ENCODE measurements around the gene C12orf56. TPM values are rescaled to one million over a fixed set of nuclear protein-coding genes. Genes with fewer than 3 reads are reported as not detected.

The C12orf56 gene
- total and polyA plus RNA-seq, 9 of the 15 experiments (the other 6 are each of a cell fraction or from before 2014, with no cell fraction given): 0.40 to 4.8 (median 1.2) TPM

DNA sequence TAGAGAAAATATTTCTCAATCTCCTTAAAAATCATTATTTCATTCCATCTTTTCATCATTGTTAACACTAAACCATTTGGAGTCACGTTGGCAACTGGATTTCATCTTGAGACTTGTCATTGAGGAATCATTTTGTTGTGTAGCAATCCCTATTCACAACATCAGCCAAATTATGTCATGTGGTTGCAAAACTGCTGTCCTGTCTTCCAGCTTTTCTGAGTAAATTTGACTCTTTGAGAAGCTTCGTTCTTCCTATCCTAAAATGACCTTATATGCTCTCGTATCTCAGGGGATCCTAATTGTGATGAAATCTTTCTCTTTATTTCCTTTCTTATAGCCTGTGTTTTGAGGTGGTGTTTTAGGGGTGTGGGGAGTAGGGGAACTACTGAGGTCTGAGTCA lies 137.9 kb downstream of the C12orf56 start:
- no TSS peak for BruUV-seq (replicated peaks)
- FAIRE-seq: no peak

More for the DNA sequence above, 137.9 kb downstream of the C12orf56 start:
- Histone ChIP-seq H3K9me1 (ENCODE audit: control insufficient read depth, insufficient read depth, low read length) (no peaks in the 10 kb centered on the region), H3K27ac (ENCODE audit: extremely low read depth, low read depth, low read length) (no peak overlapping the region), H3K4me3 (no peak overlapping the region), H3K36me3 (ENCODE audit: control insufficient read depth, insufficient read depth, low read length) (no peaks in the 10 kb centered on the region), H3K4me2 (ENCODE audit: insufficient read depth, low read length) (no peak overlapping the region), H3K4me1 (replicated peaks in 1 of 2; ENCODE audit: control insufficient read depth in 2 of 2, insufficient read depth in 2 of 2, low read length in 2 of 2) (no peaks in the 10 kb centered on the region; a peak in 1 of 5 replicates), H3K9ac (ENCODE audit: insufficient read depth in 1 of 2, low read depth in 2 of 2, low read length in 2 of 2) (no peak overlapping the region), H2AFZ (ENCODE audit: low read depth, low read length) (no peak overlapping the region), H3K27me3 (ENCODE audit: control insufficient read depth in 2 of 2, insufficient read depth in 2 of 2, low read length in 2 of 2) (no peaks in the 10 kb centered on the region), H3K79me2 (ENCODE audit: control insufficient read depth, insufficient read depth, low read length) (no peaks in the 10 kb centered on the region), H4K20me1 (replicated peaks; ENCODE audit: control insufficient read depth, insufficient read depth, low read length) (no peaks in the 10 kb centered on the region), H3K9me3 (replicated peaks; ENCODE audit: control insufficient read depth, insufficient read depth, low read depth, low read length) (no peaks in the 10 kb centered on the region)
- 0 out of 2 replicates have a peak, but pooled peaks have one; percentile 10 for TF ChIP-seq NFIC (IDR thresholded peaks at IDR 0.05)
- TF ChIP-seq CBX1 (IDR thresholded peaks at IDR 0.05; ENCODE audit: low read depth): no peak
- TF ChIP-seq CEBPG (CRISPR knock-in tag; IDR thresholded peaks at IDR 0.05): no peak
- TF ChIP-seq CEBPG (tag; conservative IDR thresholded peaks at IDR 0.05 in 1 of 2, IDR thresholded peaks at IDR 0.05 in 1 of 2): peak in 1 of 2 experiments; percentile 32; a peak in 1 of 4 replicates
- TF ChIP-seq CEBPB (tag; IDR thresholded peaks at IDR 0.05): peak; percentile 51; the same call in 1 of the 2 replicates
- no peak for TF ChIP-seq SRSF1 (IDR thresholded peaks at IDR 0.05; ENCODE audit: low read depth, low read length)
- no peak for TF ChIP-seq NR2C1 (IDR thresholded peaks at IDR 0.05)
- no peak for TF ChIP-seq NR2C1 (tag; IDR thresholded peaks at IDR 0.05)
- TF ChIP-seq, protein P1, sequence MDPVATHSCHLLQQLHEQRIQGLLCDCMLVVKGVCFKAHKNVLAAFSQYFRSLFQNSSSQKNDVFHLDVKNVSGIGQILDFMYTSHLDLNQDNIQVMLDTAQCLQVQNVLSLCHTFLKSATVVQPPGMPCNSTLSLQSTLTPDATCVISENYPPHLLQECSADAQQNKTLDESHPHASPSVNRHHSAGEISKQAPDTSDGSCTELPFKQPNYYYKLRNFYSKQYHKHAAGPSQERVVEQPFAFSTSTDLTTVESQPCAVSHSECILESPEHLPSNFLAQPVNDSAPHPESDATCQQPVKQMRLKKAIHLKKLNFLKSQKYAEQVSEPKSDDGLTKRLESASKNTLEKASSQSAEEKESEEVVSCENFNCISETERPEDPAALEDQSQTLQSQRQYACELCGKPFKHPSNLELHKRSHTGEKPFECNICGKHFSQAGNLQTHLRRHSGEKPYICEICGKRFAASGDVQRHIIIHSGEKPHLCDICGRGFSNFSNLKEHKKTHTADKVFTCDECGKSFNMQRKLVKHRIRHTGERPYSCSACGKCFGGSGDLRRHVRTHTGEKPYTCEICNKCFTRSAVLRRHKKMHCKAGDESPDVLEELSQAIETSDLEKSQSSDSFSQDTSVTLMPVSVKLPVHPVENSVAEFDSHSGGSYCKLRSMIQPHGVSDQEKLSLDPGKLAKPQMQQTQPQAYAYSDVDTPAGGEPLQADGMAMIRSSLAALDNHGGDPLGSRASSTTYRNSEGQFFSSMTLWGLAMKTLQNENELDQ (CRISPR knock-in tag; IDR thresholded peaks at IDR 0.05; ENCODE audit: borderline replicate concordance): no peak
- TF ChIP-seq PCBP2 (IDR thresholded peaks at IDR 0.05; ENCODE audit: low read depth, low read length, poor library complexity, severe bottlenecking): no peak
- no peak for TF ChIP-seq ATF1 (CRISPR knock-in tag; IDR thresholded peaks at IDR 0.05)
- TF ChIP-seq ATF1 (tag; IDR thresholded peaks at IDR 0.05): no peak
- TF ChIP-seq, protein P2, sequence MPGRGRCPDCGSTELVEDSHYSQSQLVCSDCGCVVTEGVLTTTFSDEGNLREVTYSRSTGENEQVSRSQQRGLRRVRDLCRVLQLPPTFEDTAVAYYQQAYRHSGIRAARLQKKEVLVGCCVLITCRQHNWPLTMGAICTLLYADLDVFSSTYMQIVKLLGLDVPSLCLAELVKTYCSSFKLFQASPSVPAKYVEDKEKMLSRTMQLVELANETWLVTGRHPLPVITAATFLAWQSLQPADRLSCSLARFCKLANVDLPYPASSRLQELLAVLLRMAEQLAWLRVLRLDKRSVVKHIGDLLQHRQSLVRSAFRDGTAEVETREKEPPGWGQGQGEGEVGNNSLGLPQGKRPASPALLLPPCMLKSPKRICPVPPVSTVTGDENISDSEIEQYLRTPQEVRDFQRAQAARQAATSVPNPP (IDR thresholded peaks at IDR 0.05; ENCODE audit: borderline replicate concordance, insufficient read depth, insufficient read length): no peak
- TF ChIP-seq CHD4 (IDR thresholded peaks at IDR 0.05; ENCODE audit: insufficient read depth, insufficient replicate concordance, low read depth, low read length, poor library complexity, severe bottlenecking): no peak
- intact Hi-C loops (cut with micrococcal nuclease): loop anchor here (10.0 kb wide), 1 partner anchor 108 kb away; no protein-coding TSS in a partner anchor
- in situ Hi-C loops (cut with MboI): loop anchor here (5.0 to 25.0 kb wide), 3 partner anchors 415 to 840 kb away; partner anchors contain the start of gene DPY19L2
- POLR2A ChIA-PET: no interaction called here
- 2% methylated on average over 3 of the region's 3 CpGs for WGBS (ENCODE audit: insufficient coverage, low coverage, missing lambda C conversion rate)
- no peak for ATAC-seq
- CTCF ChIA-PET (ENCODE audit: low intra/inter-chr PET ratio): interaction anchor here (0.6 kb wide), 1 partner anchor 23 kb away, joined by 3 read pairs; no protein-coding TSS in a partner anchor
- no peak for DNase-seq (ENCODE audit: extremely low read depth in 1 of 4, low spot score in 3 of 4)

Data from K562 (cell line).